Activated CD8-positive, alpha-beta memory T cell treated with anti-CD3 and anti-CD28 coated beads, Interleukin-2, amount 10 ng/mL, durations not matched to agents 7 days and 5 days (primary cell): ENCODE measurements around the gene CBR3. TPM values are rescaled to one million over a fixed set of nuclear protein-coding genes. Genes with fewer than 3 reads are reported as not detected.
"Not testable (repeated sequence)": the region's sequence is repeated elsewhere in the genome, so short reads cannot be mapped to it uniquely, and the experiment has no call there.

Source experiments
- ATAC-seq: fragments of 150-1000 bp; cut with Tn5 transposase; one replicate; pipeline ENCODE4 v1.10.0; 2021; ENCODE audit warnings: moderate library complexity
- CTCF ChIA-PET: fragments of 350-600 bp; sonication (Branson Sonifier 250); formaldehyde crosslinking; loops from one replicate; lab custom pipeline; 2021; ENCODE audit warnings: antibody characterized with exemption; lab: Charles Lee
- DNase-seq: peaks from one replicate; pipeline ENCODE4 v3.0.0-alpha.2; 2020
- H3K27ac Mint-ChIP-seq: one replicate; pipeline ENCODE4 v1.8.0; 2021; ENCODE audit warnings: mild to moderate bottlenecking, mixed read lengths
- H3K27me3 Mint-ChIP-seq: one replicate; pipeline ENCODE4 v1.8.0; 2021; ENCODE audit warnings: mixed read lengths
- H3K36me3 Mint-ChIP-seq: one replicate; pipeline ENCODE4 v1.8.0; 2021; ENCODE audit warnings: mild to moderate bottlenecking, mixed read lengths
- H3K4me1 Mint-ChIP-seq: one replicate; pipeline ENCODE4 v1.8.0; 2021; ENCODE audit warnings: mixed read lengths
- H3K4me3 Mint-ChIP-seq: one replicate; pipeline ENCODE4 v1.8.0; 2021; ENCODE audit warnings: mild to moderate bottlenecking, moderate library complexity, mixed read lengths
- H3K9me3 Mint-ChIP-seq: one replicate; pipeline ENCODE4 v1.8.0; 2022; ENCODE audit warnings: low read depth, mixed read lengths
- total RNA-seq, 2 experiments: library from RNA; stranded (reverse); gene quantifications; one replicate each; pipeline ENCODE4 v1.2.3, GENCODE V29; 2021

CBR3 gene
- total RNA-seq, 2 experiments from 2014 or later = 16.1 to 18.6 TPM

DNA sequence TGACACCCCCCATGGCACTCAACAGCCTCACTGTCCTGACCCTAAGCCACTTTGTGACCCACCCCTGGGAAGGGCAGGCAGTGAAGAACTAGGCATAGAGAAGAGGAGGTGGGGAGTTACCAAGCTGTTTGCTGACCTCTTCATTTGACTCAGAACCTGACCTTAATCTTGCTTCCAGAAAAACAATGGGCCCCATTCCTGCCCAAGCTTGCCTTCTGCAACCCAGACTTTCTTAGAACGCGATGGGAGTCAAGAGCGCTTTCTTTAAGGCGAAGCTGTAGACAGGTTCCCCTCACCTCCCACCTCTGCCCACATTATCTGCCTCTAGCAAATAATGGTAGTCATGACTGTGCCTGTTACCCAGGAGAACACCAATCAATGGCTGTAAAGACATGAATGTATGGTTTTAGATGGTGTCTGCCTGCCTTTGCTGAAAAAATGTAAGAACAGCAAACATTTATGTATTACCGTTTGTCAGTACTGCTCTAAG is 8.2 kb upstream of the CBR3 start:
- no peak for ATAC-seq
- no peak for DNase-seq
- Mint-ChIP-seq H3K4me1 (peaks cover 21% of the 10 kb centered on the region), H3K36me3 (no peaks in the 10 kb centered on the region), H3K9me3 (no peaks in the 10 kb centered on the region), H3K27me3 (peaks cover 5% of the 10 kb centered on the region), H3K27ac (no peak overlapping the region), H3K4me3 (no peak overlapping the region)
- CTCF ChIA-PET = interaction anchor here (1.0 to 2.5 kb wide), 5 partner anchors 11 to 44 kb away, joined by 3 to 8 read pairs (median 4); no protein-coding TSS in a partner anchor

DNA sequence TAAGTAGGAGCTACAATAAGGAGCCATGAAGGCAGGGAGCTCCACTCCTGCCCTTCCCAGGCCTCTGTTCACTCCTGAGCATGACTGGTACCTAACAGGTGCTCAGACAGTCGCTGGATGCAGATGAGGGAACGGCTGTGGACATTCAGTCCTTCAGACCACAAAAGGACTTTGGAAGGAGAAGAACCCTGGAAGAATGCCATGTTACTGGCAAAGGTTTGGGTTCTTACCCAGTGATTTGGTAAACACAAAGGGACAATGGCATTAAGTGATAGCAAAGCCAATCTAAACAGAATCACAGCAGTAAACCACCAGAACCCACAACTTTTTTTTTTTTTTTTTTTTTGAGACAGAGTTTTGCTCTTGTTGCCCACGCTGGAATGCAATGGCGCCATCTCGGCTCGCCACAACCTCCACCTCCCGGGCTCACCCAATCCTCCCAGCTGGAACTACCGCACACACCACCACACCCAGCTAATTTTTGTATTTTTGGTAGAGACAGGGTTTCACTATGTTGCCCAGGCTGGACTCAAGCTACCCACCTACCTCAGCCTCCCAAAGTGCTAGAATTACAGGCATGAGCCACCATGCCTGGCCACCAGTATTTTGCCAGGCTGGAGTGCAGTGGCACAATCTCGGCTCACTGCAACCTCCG is 7.5 kb upstream of the CBR3 start:
- no peak for DNase-seq
- CTCF ChIA-PET = interaction anchor here (1.0 to 2.5 kb wide), 3 partner anchors 11 to 26 kb away, joined by 3 to 8 read pairs (median 3); no protein-coding TSS in a partner anchor
- Mint-ChIP-seq H3K4me3 (no peak overlapping the region), H3K4me1 (peaks cover 25% of the 10 kb centered on the region), H3K27me3 (peaks cover 5% of the 10 kb centered on the region), H3K9me3 (no peaks in the 10 kb centered on the region), H3K36me3 (peaks cover 3% of the 10 kb centered on the region), H3K27ac (no peak overlapping the region)
- ATAC-seq = no peak

DNA sequence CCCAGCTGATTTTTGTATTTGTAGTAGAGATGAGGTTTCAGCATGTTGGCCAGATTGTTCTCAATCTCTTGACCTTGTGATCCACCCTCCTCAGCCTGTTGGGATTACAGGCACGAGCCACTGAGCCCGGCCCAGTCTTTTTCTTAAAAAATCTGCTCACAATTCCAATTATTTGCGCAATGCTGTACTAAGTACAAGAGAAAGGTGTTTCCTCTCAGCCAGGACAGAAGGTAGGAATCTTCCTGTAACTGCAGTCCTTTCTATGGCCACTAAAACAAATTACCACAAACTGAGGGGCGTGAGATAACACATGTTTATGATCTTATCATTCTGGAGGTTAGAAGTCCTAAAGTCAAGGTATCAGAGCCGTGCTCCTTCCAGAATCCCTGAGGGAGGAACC is 6.9 kb upstream of the CBR3 start:
- H3K9me3 Mint-ChIP-seq = no peaks in the 10 kb centered on the region
- peaks cover 5% of the 10 kb centered on the region for H3K27me3 Mint-ChIP-seq
- H3K36me3 Mint-ChIP-seq = peaks cover 7% of the 10 kb centered on the region

DNA sequence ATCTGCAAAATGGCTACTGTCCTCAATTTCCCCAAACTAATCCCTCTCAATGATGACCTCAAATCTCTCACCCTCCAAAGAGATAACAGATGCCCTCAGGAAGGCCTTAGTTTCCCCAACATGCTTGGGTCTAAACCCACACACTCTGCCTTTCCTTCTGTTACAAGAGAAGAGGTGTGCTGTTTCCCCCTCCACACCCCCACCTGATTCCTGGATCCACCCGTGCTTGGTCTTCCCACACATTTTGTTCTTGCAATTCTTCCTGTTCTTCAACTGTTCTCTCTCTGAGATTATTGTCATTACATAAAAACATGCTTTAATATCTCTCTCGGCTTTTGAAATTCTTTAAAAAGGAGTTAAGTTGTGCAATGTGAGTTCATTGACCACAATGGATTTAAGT is 5.7 kb upstream of the CBR3 start:
- no peaks in the 10 kb centered on the region for H3K9me3 Mint-ChIP-seq
- DNase-seq = no peak
- peaks cover 5% of the 10 kb centered on the region for H3K27me3 Mint-ChIP-seq
- H3K4me3 Mint-ChIP-seq = peak overlapping the region; percentile 38
- H3K4me1 Mint-ChIP-seq = peaks cover 32% of the 10 kb centered on the region
- peaks cover 7% of the 10 kb centered on the region for H3K36me3 Mint-ChIP-seq
- no peak for ATAC-seq
- no peak overlapping the region for H3K27ac Mint-ChIP-seq
- CTCF ChIA-PET = interaction anchor here (1.8 kb wide), 1 partner anchor 15 kb away, joined by 4 read pairs; no protein-coding TSS in a partner anchor

More for the DNA sequence above, 6.9 kb upstream of the CBR3 start:
- CTCF ChIA-PET = interaction anchor here (2.5 kb wide), 1 partner anchor 27 kb away, joined by 8 read pairs; no protein-coding TSS in a partner anchor
- Mint-ChIP-seq H3K27ac (no peak overlapping the region), H3K4me3 (no peak overlapping the region), H3K4me1 (peaks cover 29% of the 10 kb centered on the region)
- DNase-seq = no peak
- no peak for ATAC-seq

DNA sequence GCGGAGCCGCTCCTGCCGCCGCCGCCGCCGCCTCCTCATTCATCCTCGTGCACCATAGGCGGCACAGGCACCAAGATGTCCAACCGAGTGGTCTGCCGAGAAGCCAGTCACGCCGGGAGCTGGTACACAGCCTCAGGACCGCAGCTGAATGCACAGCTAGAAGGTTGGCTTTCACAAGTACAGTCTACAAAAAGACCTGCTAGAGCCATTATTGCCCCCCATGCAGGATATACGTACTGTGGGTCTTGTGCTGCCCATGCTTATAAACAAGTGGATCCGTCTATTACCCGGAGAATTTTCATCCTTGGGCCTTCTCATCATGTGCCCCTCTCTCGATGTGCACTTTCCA is 4.5 kb upstream of the CBR3 start:
- CTCF ChIA-PET, H3K27me3 Mint-ChIP-seq, H3K36me3 Mint-ChIP-seq, H3K9me3 Mint-ChIP-seq, DNase-seq, ATAC-seq: not testable (repeated sequence)
- Mint-ChIP-seq H3K4me3 (peak overlapping the region; percentile 81), H3K27ac (peak overlapping the region; percentile 62), H3K4me1 (peaks cover 34% of the 10 kb centered on the region)

DNA sequence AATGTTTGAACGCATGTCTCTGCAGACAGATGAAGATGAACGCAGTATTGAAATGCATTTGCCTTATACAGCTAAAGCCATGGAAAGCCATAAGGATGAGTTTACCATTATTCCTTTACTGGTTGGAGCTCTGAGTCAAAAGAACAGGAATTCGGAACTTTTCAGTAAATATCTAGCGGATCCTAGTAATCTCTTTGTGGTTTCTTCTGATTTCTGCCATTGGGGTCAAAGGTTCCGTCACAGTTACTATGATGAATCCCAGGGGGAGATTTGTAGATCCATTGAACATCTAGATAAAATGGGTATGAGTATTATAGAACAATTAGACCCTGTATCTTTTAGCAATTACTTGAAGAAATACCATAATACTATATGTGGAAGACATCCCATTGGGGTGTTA is 4.0 kb upstream of the CBR3 start:
- H3K27ac Mint-ChIP-seq, H3K36me3 Mint-ChIP-seq, ATAC-seq, CTCF ChIA-PET, H3K27me3 Mint-ChIP-seq, H3K9me3 Mint-ChIP-seq, DNase-seq: not testable (repeated sequence)
- Mint-ChIP-seq H3K4me1 (peaks cover 31% of the 10 kb centered on the region), H3K4me3 (peak overlapping the region; percentile 81)

DNA sequence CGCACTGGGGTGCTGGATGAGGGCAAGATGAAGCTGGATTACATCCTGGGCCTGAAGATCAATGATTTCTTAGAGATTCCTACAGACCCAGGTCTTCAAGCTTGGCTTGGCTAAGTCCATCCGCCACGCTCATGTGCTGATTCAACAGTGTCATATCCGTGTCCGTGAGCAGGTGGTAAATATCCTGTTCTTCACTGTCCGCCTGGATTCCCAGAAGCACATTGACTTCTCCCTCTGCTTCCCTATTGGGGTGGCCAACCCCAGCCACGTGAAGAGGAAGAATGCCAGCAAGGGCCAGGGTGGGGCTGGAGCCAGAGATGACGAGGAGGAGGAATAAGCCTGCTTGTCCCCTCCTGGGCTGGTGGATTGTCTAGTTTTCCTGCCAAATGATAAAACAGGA is 2.2 kb upstream of the CBR3 start:
- DNase-seq (no peak), ATAC-seq (no peak)
- no peak overlapping the region for H3K27ac Mint-ChIP-seq
- no peak overlapping the region for H3K4me3 Mint-ChIP-seq
- peaks cover 5% of the 10 kb centered on the region for H3K27me3 Mint-ChIP-seq
- H3K36me3 Mint-ChIP-seq = peaks cover 10% of the 10 kb centered on the region
- H3K9me3 Mint-ChIP-seq = no peaks in the 10 kb centered on the region
- CTCF ChIA-PET = interaction anchor here (1.1 to 1.3 kb wide), 2 partner anchors 8 to 77 kb away, joined by 3 to 4 read pairs; no protein-coding TSS in a partner anchor
- peaks cover 42% of the 10 kb centered on the region for H3K4me1 Mint-ChIP-seq

DNA sequence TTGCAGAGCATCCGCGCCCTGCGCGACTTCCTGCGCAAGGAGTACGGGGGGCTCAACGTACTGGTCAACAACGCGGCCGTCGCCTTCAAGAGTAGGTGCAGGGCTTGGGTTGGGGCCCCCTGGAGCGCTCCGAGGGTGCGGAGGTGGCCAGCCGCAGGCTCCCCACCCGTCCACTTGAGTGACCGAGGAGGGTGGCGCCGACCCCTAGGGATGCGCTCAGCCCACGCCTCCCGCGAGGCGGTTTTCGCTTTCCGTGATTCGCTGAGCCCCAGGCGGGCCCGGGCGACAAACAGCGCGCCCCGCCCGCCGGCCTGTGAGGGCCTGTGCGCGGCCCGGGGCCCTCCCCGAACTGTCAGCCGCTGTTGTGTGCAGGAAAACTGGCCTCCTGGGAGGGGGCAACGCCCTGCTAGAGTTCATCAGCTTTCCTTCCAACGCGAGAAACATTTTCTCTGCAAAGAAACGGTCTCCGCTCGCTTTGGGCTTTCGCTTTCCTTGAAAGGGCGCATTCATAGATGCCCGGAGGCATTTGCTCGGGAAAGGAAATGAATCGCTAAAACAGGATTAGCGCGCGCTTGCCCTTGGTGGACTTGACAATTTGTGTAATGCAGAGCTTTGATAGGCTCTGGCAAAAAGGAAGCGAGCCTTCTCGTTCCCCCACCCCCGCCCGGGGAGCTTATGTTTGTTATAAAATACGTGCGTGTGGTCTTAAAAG is 668 bp downstream of the CBR3 start:
- CTCF ChIA-PET = interaction anchor here (0.7 to 1.7 kb wide), 13 partner anchors 10 to 295 kb away, joined by 3 to 6 read pairs (median 4); partner anchors contain the start of genes CBR1 and MORC3
- Mint-ChIP-seq H3K9me3 (no peaks in the 10 kb centered on the region), H3K4me3 (peak overlapping the region; percentile 90), H3K4me1 (peaks cover 33% of the 10 kb centered on the region), H3K36me3 (peaks cover 16% of the 10 kb centered on the region), H3K27ac (peak overlapping the region; percentile 91), H3K27me3 (no peaks in the 10 kb centered on the region)
- ATAC-seq (peak; percentile 90), DNase-seq (peak; percentile 83)

DNA sequence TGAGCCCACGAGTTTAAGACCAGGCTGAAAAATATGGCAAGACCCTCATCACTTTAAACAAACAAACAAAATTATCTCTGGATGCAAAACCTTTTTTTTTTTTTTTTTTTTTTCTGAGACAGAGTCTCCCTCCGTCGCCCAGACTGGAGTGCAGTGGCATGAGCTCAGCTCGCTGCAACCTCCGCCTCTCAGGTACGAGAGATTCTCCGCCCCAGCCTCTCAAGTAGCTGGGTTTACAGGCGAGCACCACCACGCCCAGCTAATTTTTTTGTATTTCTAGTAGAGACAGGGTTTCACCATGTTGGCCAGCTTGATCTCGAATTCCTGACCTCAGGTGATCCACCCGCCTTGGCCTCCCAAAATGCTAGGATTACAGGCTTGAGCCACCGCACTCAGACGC is 4.9 kb downstream of the CBR3 start:
- peaks cover 26% of the 10 kb centered on the region for H3K4me1 Mint-ChIP-seq
- H3K27ac Mint-ChIP-seq, H3K9me3 Mint-ChIP-seq, H3K4me3 Mint-ChIP-seq, H3K27me3 Mint-ChIP-seq, ATAC-seq, DNase-seq: not testable (repeated sequence)
- peaks cover 15% of the 10 kb centered on the region for H3K36me3 Mint-ChIP-seq
- CTCF ChIA-PET = interaction anchor here (0.7 to 8.2 kb wide), 5 partner anchors 12 to 1072 kb away, joined by 3 to 81 read pairs (median 3); no protein-coding TSS in a partner anchor

DNA sequence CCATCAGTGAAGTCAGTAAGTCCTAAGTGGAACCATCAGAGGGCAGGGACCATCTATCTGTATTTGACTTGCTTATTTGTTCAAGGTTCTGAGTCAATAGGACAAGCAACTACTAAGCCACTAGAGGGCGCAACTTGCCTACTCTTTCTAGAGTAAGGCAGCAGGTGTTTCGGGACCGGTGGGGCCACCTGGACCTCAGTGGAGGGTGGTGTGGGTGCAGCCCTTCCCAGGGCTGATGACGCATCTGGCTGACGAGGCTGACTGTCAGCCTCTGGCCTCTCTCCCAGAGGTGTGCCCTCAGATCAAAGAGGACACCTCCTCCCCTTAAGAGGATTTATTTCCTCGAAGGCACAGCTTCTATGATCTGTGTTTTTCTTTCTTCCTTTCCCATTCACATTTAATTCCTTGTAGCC is 6.6 kb downstream of the CBR3 start:
- peak overlapping the region; percentile 65 for H3K27ac Mint-ChIP-seq
- no peaks in the 10 kb centered on the region for H3K9me3 Mint-ChIP-seq
- DNase-seq (peak; percentile 91), ATAC-seq (peak; percentile 94)
- peaks cover 24% of the 10 kb centered on the region for H3K36me3 Mint-ChIP-seq
- H3K4me3 Mint-ChIP-seq = no peak overlapping the region
- CTCF ChIA-PET = interaction anchor here (0.6 to 8.2 kb wide), 24 partner anchors 10 to 786 kb away, joined by 3 to 81 read pairs (median 4); partner anchors contain the start of gene MORC3
- H3K4me1 Mint-ChIP-seq = peaks cover 34% of the 10 kb centered on the region
- no peaks in the 10 kb centered on the region for H3K27me3 Mint-ChIP-seq

DNA sequence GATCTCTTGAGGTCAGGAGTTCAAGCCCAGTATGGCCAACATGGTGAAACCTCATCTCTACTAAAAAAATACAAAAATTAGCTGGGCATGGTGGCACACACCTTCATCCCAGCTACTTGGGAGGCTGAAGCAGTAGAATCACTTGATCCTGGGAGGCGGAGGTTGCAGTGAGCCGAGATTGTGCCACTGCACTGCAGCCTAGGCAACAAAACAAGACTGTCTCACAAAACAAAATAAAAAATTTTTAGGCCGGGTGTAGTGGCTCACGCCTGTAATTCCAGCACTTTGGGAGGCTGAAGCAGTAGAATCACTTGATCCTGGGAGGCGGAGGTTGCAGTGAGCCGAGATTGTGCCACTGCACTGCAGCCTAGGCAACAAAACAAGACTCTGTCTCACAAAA is 9.4 kb downstream of the CBR3 start:
- not testable (repeated sequence) for H3K27me3 Mint-ChIP-seq, H3K4me3 Mint-ChIP-seq, ATAC-seq, H3K9me3 Mint-ChIP-seq, H3K27ac Mint-ChIP-seq, DNase-seq
- peaks cover 28% of the 10 kb centered on the region for H3K4me1 Mint-ChIP-seq
- peaks cover 17% of the 10 kb centered on the region for H3K36me3 Mint-ChIP-seq
- CTCF ChIA-PET = interaction anchor here (0.8 to 8.2 kb wide), 3 partner anchors 8 to 189 kb away, joined by 3 to 81 read pairs (median 9); partner anchors contain the start of gene DOP1B

DNA sequence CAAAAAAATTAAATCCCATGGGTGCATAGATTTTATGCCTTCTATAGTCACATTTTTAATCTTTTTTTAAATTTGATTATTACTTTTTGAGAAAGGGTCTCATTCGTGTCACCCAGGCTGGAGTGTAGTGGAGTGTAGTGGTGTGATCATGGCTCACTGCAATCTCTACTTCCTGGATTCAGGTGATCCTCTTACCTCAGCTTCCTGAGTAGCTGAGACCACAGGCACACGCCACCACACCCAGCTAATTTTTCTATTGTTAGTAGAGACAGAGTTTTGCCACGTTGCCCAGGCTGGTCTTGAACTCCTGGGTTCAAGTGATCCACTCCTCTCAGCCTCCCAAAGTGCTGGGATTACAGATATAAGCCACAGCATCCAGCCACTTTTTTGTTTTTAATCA is 10.4 kb downstream of the CBR3 start:
- Mint-ChIP-seq H3K4me3 (no peak overlapping the region), H3K4me1 (peaks cover 36% of the 10 kb centered on the region), H3K9me3 (no peaks in the 10 kb centered on the region), H3K27ac (peak overlapping the region; percentile 70), H3K36me3 (peaks cover 17% of the 10 kb centered on the region), H3K27me3 (no peaks in the 10 kb centered on the region)
- CTCF ChIA-PET = interaction anchor here (0.7 to 1.3 kb wide), 5 partner anchors 9 to 185 kb away, joined by 3 to 7 read pairs (median 4); no protein-coding TSS in a partner anchor
- peak; percentile 63 for ATAC-seq
- peak; percentile 64 for DNase-seq

DNA sequence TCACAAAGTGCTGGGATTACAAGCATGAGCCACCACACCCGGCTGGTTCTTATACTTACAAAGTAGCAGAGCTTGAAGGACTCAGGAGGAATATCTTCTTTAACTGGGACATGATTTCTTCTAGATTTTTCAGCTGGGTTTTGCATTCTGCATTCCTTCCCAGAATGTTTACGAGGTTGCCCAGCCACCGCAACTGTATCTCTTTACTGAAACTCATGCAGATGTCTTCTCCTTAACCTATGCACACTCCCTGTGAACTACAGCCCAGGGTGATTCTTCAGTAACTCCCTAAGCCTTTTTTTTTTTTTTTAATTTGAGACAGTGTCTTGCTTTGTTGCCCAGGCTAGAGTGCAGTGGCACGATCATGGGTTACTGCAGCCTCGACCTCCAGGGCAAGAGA is 13.0 kb downstream of the CBR3 start:
- Mint-ChIP-seq H3K4me3 (no peak overlapping the region), H3K27me3 (no peaks in the 10 kb centered on the region), H3K36me3 (peaks cover 11% of the 10 kb centered on the region), H3K27ac (no peak overlapping the region), H3K4me1 (peaks cover 30% of the 10 kb centered on the region), H3K9me3 (no peaks in the 10 kb centered on the region)
- no peak for DNase-seq
- no peak for ATAC-seq
- CTCF ChIA-PET = interaction anchor here (1.0 to 1.2 kb wide), 2 partner anchors 54 to 56 kb away, joined by 3 read pairs; no protein-coding TSS in a partner anchor
